ENCODE results near the gene GORASP2. TPM values are rescaled to one million over a fixed set of nuclear protein-coding genes. Genes with fewer than 3 reads are reported as not detected.

Gene GORASP2
- total RNA-seq, 4 donors from 2014 or later: 42.7 to 50.5 (median 46.1) TPM

GRCh38 chr2:170975943-170976270, 46.9 kb downstream of the GORASP2 start:
- no peak for ATAC-seq (ENCODE audit: low FRiP score)
- no peak for DNase-seq (ENCODE audit: low spot score)
- TF ChIP-seq, protein P1, sequence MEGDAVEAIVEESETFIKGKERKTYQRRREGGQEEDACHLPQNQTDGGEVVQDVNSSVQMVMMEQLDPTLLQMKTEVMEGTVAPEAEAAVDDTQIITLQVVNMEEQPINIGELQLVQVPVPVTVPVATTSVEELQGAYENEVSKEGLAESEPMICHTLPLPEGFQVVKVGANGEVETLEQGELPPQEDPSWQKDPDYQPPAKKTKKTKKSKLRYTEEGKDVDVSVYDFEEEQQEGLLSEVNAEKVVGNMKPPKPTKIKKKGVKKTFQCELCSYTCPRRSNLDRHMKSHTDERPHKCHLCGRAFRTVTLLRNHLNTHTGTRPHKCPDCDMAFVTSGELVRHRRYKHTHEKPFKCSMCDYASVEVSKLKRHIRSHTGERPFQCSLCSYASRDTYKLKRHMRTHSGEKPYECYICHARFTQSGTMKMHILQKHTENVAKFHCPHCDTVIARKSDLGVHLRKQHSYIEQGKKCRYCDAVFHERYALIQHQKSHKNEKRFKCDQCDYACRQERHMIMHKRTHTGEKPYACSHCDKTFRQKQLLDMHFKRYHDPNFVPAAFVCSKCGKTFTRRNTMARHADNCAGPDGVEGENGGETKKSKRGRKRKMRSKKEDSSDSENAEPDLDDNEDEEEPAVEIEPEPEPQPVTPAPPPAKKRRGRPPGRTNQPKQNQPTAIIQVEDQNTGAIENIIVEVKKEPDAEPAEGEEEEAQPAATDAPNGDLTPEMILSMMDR (IDR thresholded peaks at IDR 0.05): no peak

DNA sequence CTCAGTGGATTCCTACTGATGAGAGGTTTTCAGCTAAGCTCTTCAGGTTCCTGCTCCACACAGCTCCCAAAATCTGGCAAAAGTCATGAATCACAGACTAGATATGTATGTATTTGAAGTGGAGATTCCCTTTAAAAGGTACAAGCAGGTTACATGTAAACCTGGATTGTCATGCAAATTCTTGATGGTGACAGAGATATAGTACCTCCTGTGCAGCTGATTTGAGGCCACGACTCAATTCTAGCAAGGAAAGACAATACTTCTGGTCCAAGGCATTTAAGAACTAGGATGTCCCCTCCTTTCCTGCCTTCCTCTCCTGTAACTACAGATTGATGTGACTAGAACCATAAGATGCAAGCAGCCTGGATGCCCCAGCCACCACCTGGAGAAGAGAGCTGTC, 55.0 kb downstream of the GORASP2 start:
- DNase-seq (ENCODE audit: low spot score) (no peak), ATAC-seq (ENCODE audit: low FRiP score) (no peak)
- TF ChIP-seq, protein P1 (IDR thresholded peaks at IDR 0.05): no peak

GRCh38 chr2:170985407-170985806, 56.4 kb downstream of the GORASP2 start:
- DNase-seq (ENCODE audit: low spot score): no peak
- ATAC-seq (ENCODE audit: low FRiP score): no peak
- TF ChIP-seq, protein P1 (IDR thresholded peaks at IDR 0.05): no peak

DNA sequence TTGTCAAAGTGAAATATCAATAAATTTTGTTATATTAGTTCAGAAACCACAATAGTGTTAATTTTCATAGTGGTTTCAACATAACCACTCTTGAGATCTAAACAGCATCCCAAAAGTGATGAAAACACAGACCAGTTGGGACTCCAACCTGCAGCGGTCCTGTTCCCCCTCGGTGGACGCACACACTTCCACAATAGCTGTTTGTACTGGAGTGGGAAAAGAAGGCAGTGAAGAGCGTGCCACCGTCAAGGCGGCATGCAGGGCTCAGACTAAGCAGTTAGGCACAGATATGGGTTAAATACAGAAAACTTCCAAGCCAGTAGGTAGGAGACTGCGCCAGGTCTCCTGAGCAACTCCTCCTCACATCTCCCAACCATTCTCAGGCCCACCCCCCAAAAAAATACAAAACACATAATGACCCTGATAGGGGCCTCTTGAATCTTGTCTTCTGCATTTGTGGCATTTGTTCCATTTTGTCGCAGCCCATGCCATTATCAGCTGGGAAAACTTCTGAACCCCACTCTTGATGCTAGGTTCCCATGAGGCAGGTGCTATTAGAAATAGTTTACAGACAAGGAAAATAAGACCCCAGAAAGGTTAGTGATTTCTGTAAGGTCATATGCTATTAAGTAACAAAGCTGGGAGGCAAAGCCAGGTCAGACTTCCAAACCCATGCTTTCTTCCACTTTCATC, 57.7 kb downstream of the GORASP2 start:
- DNase-seq (ENCODE audit: low spot score): no peak
- no peak for ATAC-seq (ENCODE audit: low FRiP score)
- TF ChIP-seq, protein P1 (IDR thresholded peaks at IDR 0.05): no peak

GRCh38 chr2:170991398-170992182, 62.5 kb downstream of the GORASP2 start:
- DNase-seq (ENCODE audit: low spot score): no peak
- TF ChIP-seq, protein P1 (IDR thresholded peaks at IDR 0.05): no peak
- ATAC-seq (ENCODE audit: low FRiP score): no peak

GRCh38 chr2:170996316-170996715, 67.3 kb downstream of the GORASP2 start:
- DNase-seq (ENCODE audit: low spot score) (no peak), ATAC-seq (ENCODE audit: low FRiP score) (no peak)
- TF ChIP-seq, protein P1 (IDR thresholded peaks at IDR 0.05): no peak

All from omental fat pad (tissue), 4 donors.